Left ventricle myocardium inferior (tissue), 1 donor: ENCODE results near the gene GLIS2. TPM values are rescaled to one million over a fixed set of nuclear protein-coding genes. Genes with fewer than 3 reads are reported as not detected.

ENCODE experiments used
- DNase-seq: peaks from one replicate; pipeline ENCODE4 v3.0.0-alpha.2; 2020
- H3K27ac ChIP-seq: fragments of 200-600 bp; replicated peaks from 2 replicates; pipeline ENCODE4 v1.8.0; 2021
- H3K27me3 ChIP-seq: fragments of 200-600 bp; 2 replicates; pipeline ENCODE4 v1.8.0; 2021; ENCODE audit warnings: low read depth
- H3K36me3 ChIP-seq: fragments of 200-600 bp; 2 replicates; pipeline ENCODE4 v1.8.0; 2021
- H3K4me1 ChIP-seq: fragments of 200-600 bp; 2 replicates; pipeline ENCODE4 v1.8.0; 2021
- H3K4me3 ChIP-seq: fragments of 200-600 bp; 2 replicates; pipeline ENCODE4 v1.8.0; 2021; ENCODE audit warnings: mild to moderate bottlenecking, moderate library complexity
- H3K9me3 ChIP-seq: fragments of 200-600 bp; replicated peaks from 2 replicates; pipeline ENCODE4 v1.8.0; 2021
- CTCF ChIP-seq: fragments of 200-600 bp; IDR thresholded peaks from 2 replicates; pipeline ENCODE4 v1.8.0; 2021; ENCODE audit warnings: antibody characterized with exemption, mild to moderate bottlenecking, borderline replicate concordance
- intact Hi-C: fragments of 100-400 bp; cut with micrococcal nuclease; formaldehyde crosslinking; loops from one replicate; pipeline ENCODE4 v1.11.0; 2022
- total RNA-seq: library from RNA; stranded (reverse); fragmentation: NEBNext Ultra II Directional; extraction: Animal tissue kit (Norgen Biotek cat#: 25700); gene quantifications from one replicate; pipeline ENCODE4 v1.2.1, GENCODE V29; 2021
- donor health status: DM: no; HTN: yes; CAD: no; lungs with severe emphysema.

The GLIS2 gene
- total RNA-seq, 1 donor from 2014 or later: 17.2 TPM

- intact Hi-C loops: no loop called here
- Histone ChIP-seq H3K4me1 (peaks cover 43% of the 10 kb centered on the region), H3K4me3 (peak overlapping the region; percentile 86), H3K27ac (peak overlapping the region; percentile 93), H3K36me3 (peaks cover 5% of the 10 kb centered on the region), H3K9me3 (no peaks in the 10 kb centered on the region), H3K27me3 (no peaks in the 10 kb centered on the region)
- no peak for TF ChIP-seq CTCF
- DNase-seq: no peak
Observed at GRCh38 chr16:4350365-4350786, 34.5 kb downstream of the GLIS2 start.

- peak; percentile 98 for DNase-seq
- H3K9me3 ChIP-seq: no peaks in the 10 kb centered on the region
- TF ChIP-seq CTCF: peak; percentile 21
- H3K4me1 ChIP-seq: peaks cover 43% of the 10 kb centered on the region
- peaks cover 5% of the 10 kb centered on the region for H3K36me3 ChIP-seq
- no peaks in the 10 kb centered on the region for H3K27me3 ChIP-seq
- intact Hi-C loops: no loop called here
- peak within 1 kb of the TSS; percentile 86 for H3K4me3 ChIP-seq
- peak within 1 kb of the TSS; percentile 93 for H3K27ac ChIP-seq
Observed at GRCh38 chr16:4350787-4351659, 35.2 kb downstream of the GLIS2 start, which contains the start of gene PAM16. TSS of gene PAM16 (minus strand) at chr16:4351321. CDS start at chr16:4351234, 87 bp downstream.

- Histone ChIP-seq H3K36me3 (peaks cover 9% of the 10 kb centered on the region), H3K4me1 (peaks cover 43% of the 10 kb centered on the region), H3K27ac (peak overlapping the region; percentile 93), H3K9me3 (no peaks in the 10 kb centered on the region), H3K4me3 (peak overlapping the region; percentile 86), H3K27me3 (no peaks in the 10 kb centered on the region)
- intact Hi-C loops: no loop called here
- DNase-seq: no peak
- TF ChIP-seq CTCF: no peak
Observed at GRCh38 chr16:4351880-4352279, 36.0 kb downstream of the GLIS2 start.

GRCh38 chr16:4352843-4353242 is 37.0 kb downstream of the GLIS2 start:
- Histone ChIP-seq H3K4me3 (no peak overlapping the region), H3K36me3 (peaks cover 13% of the 10 kb centered on the region), H3K4me1 (peaks cover 34% of the 10 kb centered on the region), H3K27me3 (no peaks in the 10 kb centered on the region), H3K9me3 (no peaks in the 10 kb centered on the region), H3K27ac (no peak overlapping the region)
- intact Hi-C loops: no loop called here
- DNase-seq: no peak
- no peak for TF ChIP-seq CTCF

- no peak overlapping the region for H3K27ac ChIP-seq
- no peaks in the 10 kb centered on the region for H3K9me3 ChIP-seq
- peaks cover 26% of the 10 kb centered on the region for H3K4me1 ChIP-seq
- intact Hi-C loops: no loop called here
- DNase-seq: no peak
- H3K4me3 ChIP-seq: no peak overlapping the region
- H3K27me3 ChIP-seq: no peaks in the 10 kb centered on the region
- H3K36me3 ChIP-seq: peaks cover 19% of the 10 kb centered on the region
- TF ChIP-seq CTCF: no peak
Observed at GRCh38 chr16:4353675-4354074, 37.8 kb downstream of the GLIS2 start.
